ENCODE measurements around the gene FAM20C.
"Not testable (repeated sequence)": the region's sequence is repeated elsewhere in the genome, so short reads cannot be mapped to it uniquely, and the experiment has no call there.

Gene FAM20C

GRCh38 chr7:230274-230673 lies 37.9 kb downstream of the FAM20C start:
- DNase-seq: no peak

- DNase-seq: no peak
These were observed 38.9 kb downstream of the FAM20C start for GRCh38 chr7:231030-231857.

- no peak for DNase-seq
These were observed 39.5 kb downstream of the FAM20C start for GRCh38 chr7:231858-232246.

- no peak for DNase-seq
These were observed 40.3 kb downstream of the FAM20C start for GRCh38 chr7:232410-233248.

- no peak for DNase-seq
These were observed 41.1 kb downstream of the FAM20C start for GRCh38 chr7:233249-234035.

GRCh38 chr7:234051-234707 lies 41.8 kb downstream of the FAM20C start:
- no peak for DNase-seq

- no peak for DNase-seq
These were observed 42.6 kb downstream of the FAM20C start for GRCh38 chr7:234708-235553.

GRCh38 chr7:235576-236395 lies 43.4 kb downstream of the FAM20C start:
- DNase-seq: no peak

GRCh38 chr7:236967-237366 lies 44.6 kb downstream of the FAM20C start:
- DNase-seq: no peak

GRCh38 chr7:237385-237784 lies 45.0 kb downstream of the FAM20C start:
- DNase-seq: no peak

- DNase-seq: no peak
These were observed 47.8 kb downstream of the FAM20C start for GRCh38 chr7:240146-240676.

GRCh38 chr7:240887-241421 lies 48.6 kb downstream of the FAM20C start:
- DNase-seq: no peak

GRCh38 chr7:241513-241912 lies 49.1 kb downstream of the FAM20C start:
- DNase-seq: no peak

GRCh38 chr7:242826-243579 lies 50.6 kb downstream of the FAM20C start:
- DNase-seq: not testable (repeated sequence)

GRCh38 chr7:243580-243978 lies 51.2 kb downstream of the FAM20C start:
- not testable (repeated sequence) for DNase-seq

GRCh38 chr7:244974-245373 lies 52.6 kb downstream of the FAM20C start:
- DNase-seq: no peak

GRCh38 chr7:245574-246295 lies 53.4 kb downstream of the FAM20C start:
- DNase-seq: no peak

GRCh38 chr7:246451-246850 lies 54.1 kb downstream of the FAM20C start:
- no peak for DNase-seq

- no peak for DNase-seq
These were observed 54.8 kb downstream of the FAM20C start for GRCh38 chr7:247181-247580.

Data from suppressor macrophage treated with lipopolysaccharide for 4 hours (primary cell).